DMS114 treated with DMSO at 0.1 percent for 48 hours (cell line): ENCODE data around the gene CISD3.

Source experiments
- DNase-seq: peaks from one replicate; lab custom pipeline; 2025; ENCODE audit not compliant: unreplicated experiment; lab: John Stamatoyannopoulos, UW

CISD3 gene

GRCh38 chr17:38766341-38766740 is 36.2 kb downstream of the CISD3 start:
- no peak for DNase-seq

- no peak for DNase-seq
These were observed 38.3 kb downstream of the CISD3 start for GRCh38 chr17:38768417-38768816.

GRCh38 chr17:38773258-38773657 is 43.1 kb downstream of the CISD3 start:
- DNase-seq, result no peak

- no peak for DNase-seq
These were observed 47.6 kb downstream of the CISD3 start for GRCh38 chr17:38777641-38778250.

GRCh38 chr17:38779965-38780752 is 50.0 kb downstream of the CISD3 start:
- DNase-seq, result no peak

GRCh38 chr17:38783227-38783626 is 53.1 kb downstream of the CISD3 start:
- no peak for DNase-seq
